Kidney epithelial cell (primary cell): ENCODE results near the gene E2F4. TPM values are rescaled to one million over a fixed set of nuclear protein-coding genes. Genes with fewer than 3 reads are reported as not detected.
A peak's percentile ranks its signal among the peaks of the same experiment; 100 is the strongest.

ENCODE experiments used
- DNase-seq: peaks from one replicate; pipeline ENCODE4 v3.0.0-alpha.2; 2010; ENCODE audit warnings: low read depth
- H3K27me3 ChIP-seq: 2 replicates; pipeline ENCODE4 v1.6.0; 2011; ENCODE audit warnings: low read length; ENCODE audit not compliant: control insufficient read depth, insufficient read depth
- H3K36me3 ChIP-seq: 2 replicates; pipeline ENCODE4 v1.5.1; 2011; ENCODE audit warnings: low read length; ENCODE audit not compliant: control insufficient read depth, insufficient read depth
- H3K4me3 ChIP-seq: 2 replicates; pipeline ENCODE4 v1.5.1; 2011; ENCODE audit warnings: low read depth, mild to moderate bottlenecking, control low read depth, low read length
- CTCF ChIP-seq: IDR thresholded peaks from 2 replicates; pipeline ENCODE4 v1.5.1; 2011; ENCODE audit warnings: mild to moderate bottlenecking, moderate library complexity, low read length, control low read depth, inconsistent platforms; ENCODE audit not compliant: insufficient read depth, poor library complexity, severe bottlenecking
- total RNA-seq: library from RNA; depleted of rRNA; stranded (reverse); fragments of >200 nt; gene quantifications from 2 replicates; pipeline ENCODE4 v1.2.3, GENCODE V29; 2015

E2F4 gene
- total RNA-seq, 1 donor from 2014 or later, result 84.9 TPM

- Histone ChIP-seq H3K4me3 (no peak overlapping the region), H3K36me3 (peaks cover 4% of the 10 kb centered on the region), H3K27me3 (no peaks in the 10 kb centered on the region)
- no peak for TF ChIP-seq CTCF
- DNase-seq, result no peak
These were observed 46.3 kb downstream of the E2F4 start for GRCh38 chr16:67238278-67238575.

GRCh38 chr16:67238806-67239470 is 47.0 kb downstream of the E2F4 start:
- no peak for TF ChIP-seq CTCF
- H3K36me3 ChIP-seq, result peaks cover 4% of the 10 kb centered on the region
- no peaks in the 10 kb centered on the region for H3K27me3 ChIP-seq
- H3K4me3 ChIP-seq, result no peak overlapping the region
- no peak for DNase-seq

DNA sequence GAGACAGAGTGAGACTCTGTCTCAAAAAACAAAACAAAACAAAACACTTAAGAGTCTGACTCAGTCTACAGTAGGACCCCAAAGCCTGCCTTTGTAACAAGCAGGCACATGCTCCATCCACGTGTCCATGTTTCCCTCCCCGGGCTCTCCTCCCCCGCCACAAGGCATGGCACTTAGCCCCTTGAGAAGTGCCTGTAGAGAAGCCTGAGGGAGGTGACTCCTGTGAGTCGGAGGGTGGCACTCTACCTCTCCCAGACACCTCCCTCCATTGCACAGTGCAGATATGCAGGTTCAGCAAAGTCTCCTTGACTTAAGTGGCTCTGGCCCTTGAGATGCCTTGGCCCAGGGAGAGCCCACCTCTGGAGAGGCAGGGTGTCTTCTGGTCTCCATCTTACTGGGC is 48.6 kb downstream of the E2F4 start:
- Histone ChIP-seq H3K4me3 (no peak overlapping the region), H3K36me3 (peaks cover 4% of the 10 kb centered on the region), H3K27me3 (no peaks in the 10 kb centered on the region)
- TF ChIP-seq CTCF, result no peak
- DNase-seq, result no peak

DNA sequence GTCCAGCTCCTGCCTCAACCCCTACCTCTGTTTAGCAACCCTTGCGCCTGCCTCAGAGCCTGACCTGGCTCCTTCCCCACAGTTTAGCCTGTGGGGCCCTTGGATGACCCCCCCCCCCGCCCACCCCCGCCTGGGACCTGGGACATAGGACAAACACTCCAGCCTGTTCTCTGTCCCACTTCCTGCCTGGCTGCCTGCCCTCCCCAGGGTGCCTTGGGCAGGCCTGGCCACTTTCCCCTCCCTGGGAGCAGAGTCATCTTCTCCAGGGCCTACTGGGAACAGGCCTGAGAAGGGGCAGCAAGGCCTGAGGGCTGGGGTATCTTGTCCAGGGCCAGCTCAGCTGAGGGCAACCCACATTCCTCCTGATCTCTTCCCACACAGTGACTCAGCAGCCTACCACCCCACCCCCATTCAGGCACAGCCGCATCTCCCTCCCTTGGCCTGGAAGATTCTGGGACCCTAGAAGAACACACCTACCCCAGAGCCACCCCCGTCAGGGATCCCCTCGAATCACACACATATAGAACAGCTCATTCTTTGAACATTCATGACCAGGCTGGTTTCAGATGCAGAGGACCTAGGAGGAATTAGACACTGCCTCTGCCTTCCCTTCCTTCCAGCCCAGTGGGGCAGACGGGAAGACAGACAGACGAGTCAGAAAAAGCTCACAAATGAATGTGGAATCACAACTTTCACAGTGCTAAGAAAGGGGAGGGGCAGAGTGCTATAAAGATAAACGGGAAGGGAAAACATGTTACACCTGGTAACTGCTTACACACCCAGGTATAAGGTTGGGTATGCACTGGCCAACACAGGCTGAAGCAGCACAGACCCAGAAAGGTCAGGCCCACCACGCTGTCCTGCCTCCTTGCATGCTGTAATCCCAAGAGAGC is 49.3 kb downstream of the E2F4 start:
- H3K4me3 ChIP-seq, result no peak overlapping the region
- no peaks in the 10 kb centered on the region for H3K27me3 ChIP-seq
- TF ChIP-seq CTCF, result no peak
- DNase-seq, result peak; percentile 70
- peaks cover 4% of the 10 kb centered on the region for H3K36me3 ChIP-seq

DNA sequence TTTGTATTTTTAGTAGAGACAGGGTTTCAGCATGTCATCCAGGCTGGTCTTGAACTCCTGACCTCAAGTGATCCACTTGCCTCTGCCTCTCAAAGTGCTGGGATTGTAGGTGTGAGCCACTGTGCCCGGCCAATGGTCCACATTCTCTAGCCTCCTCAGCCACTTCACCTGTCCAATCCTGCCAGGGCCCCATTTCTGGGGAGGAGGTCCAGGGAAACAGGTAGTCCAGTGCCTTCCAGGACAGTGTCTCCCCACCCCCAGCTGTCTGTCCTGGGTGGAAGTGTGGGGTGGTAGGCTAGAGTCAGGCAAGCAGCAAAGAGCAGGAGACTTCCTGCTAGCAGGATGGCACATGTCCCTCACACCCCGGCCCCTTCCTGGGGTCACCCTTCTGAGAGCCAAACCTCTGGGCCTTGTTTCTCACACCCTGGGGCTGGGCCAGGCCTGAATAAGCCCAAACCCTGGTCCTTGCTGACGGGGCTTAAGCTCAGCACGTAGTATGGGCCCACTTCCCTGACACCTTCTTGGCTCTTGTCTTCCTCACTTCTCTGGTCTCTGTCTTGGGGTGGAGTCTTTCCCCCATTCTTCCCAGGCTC is 50.3 kb downstream of the E2F4 start:
- Histone ChIP-seq H3K36me3 (peaks cover 4% of the 10 kb centered on the region), H3K4me3 (no peak overlapping the region), H3K27me3 (no peaks in the 10 kb centered on the region)
- no peak for DNase-seq
- TF ChIP-seq CTCF, result no peak
